DMS53 (cell line): Measurements from ENCODE around the gene CPXM2.

ENCODE experiments used
- DNase-seq: peaks from one replicate; lab custom pipeline; 2025; lab: John Stamatoyannopoulos, UW

CPXM2 gene

GRCh38 chr10:123771877-123772644 lies 119.5 kb downstream of the CPXM2 start:
- no peak for DNase-seq

GRCh38 chr10:123769647-123770046 lies 122.0 kb downstream of the CPXM2 start:
- DNase-seq, result no peak

- no peak for DNase-seq
Measured at GRCh38 chr10:123766761-123767160, 124.8 kb downstream of the CPXM2 start.

- DNase-seq, result no peak
Measured at GRCh38 chr10:123766012-123766411, 125.6 kb downstream of the CPXM2 start.

GRCh38 chr10:123761666-123762230 lies 129.9 kb downstream of the CPXM2 start:
- no peak for DNase-seq

GRCh38 chr10:123761038-123761428 lies 130.6 kb downstream of the CPXM2 start:
- no peak for DNase-seq

- no peak for DNase-seq
Measured at GRCh38 chr10:123760356-123761037, 131.1 kb downstream of the CPXM2 start.

GRCh38 chr10:123759501-123760031 lies 132.0 kb downstream of the CPXM2 start:
- no peak for DNase-seq

GRCh38 chr10:123759041-123759440 lies 132.6 kb downstream of the CPXM2 start:
- DNase-seq, result no peak

- no peak for DNase-seq
Measured at GRCh38 chr10:123757853-123758252, 133.8 kb downstream of the CPXM2 start.

- DNase-seq, result no peak
Measured at GRCh38 chr10:123755061-123755460, 136.5 kb downstream of the CPXM2 start.

- DNase-seq, result no peak
Measured at GRCh38 chr10:123754123-123754522, 137.5 kb downstream of the CPXM2 start.

GRCh38 chr10:123751342-123752134 lies 140.1 kb downstream of the CPXM2 start:
- no peak for DNase-seq

- no peak for DNase-seq
Measured at GRCh38 chr10:123750901-123751300, 140.7 kb downstream of the CPXM2 start.

GRCh38 chr10:123748711-123749110 lies 142.9 kb downstream of the CPXM2 start:
- no peak for DNase-seq

GRCh38 chr10:123747426-123747825 lies 144.2 kb downstream of the CPXM2 start:
- no peak for DNase-seq

- no peak for DNase-seq
Measured at GRCh38 chr10:123746942-123747341, 144.7 kb downstream of the CPXM2 start.

GRCh38 chr10:123746520-123746919 lies 145.1 kb downstream of the CPXM2 start:
- DNase-seq, result no peak

- DNase-seq, result no peak
Measured at GRCh38 chr10:123746061-123746460, 145.5 kb downstream of the CPXM2 start.

GRCh38 chr10:123744224-123744536 lies 147.4 kb downstream of the CPXM2 start:
- no peak for DNase-seq

- no peak for DNase-seq
Measured at GRCh38 chr10:123743441-123744223, 148.0 kb downstream of the CPXM2 start.
